GM21526 (cell line): ENCODE measurements around the gene PANK1.
A peak's percentile ranks its signal among the peaks of the same experiment; 100 is the strongest.

ENCODE experiments used
- ATAC-seq: cut with Tn5 transposase; IDR thresholded peaks from one replicate; pipeline ENCODE4 v1.9.1; 2021; ENCODE audit warnings: moderate library complexity; ENCODE audit not compliant: unreplicated experiment, low FRiP score

Gene PANK1

DNA sequence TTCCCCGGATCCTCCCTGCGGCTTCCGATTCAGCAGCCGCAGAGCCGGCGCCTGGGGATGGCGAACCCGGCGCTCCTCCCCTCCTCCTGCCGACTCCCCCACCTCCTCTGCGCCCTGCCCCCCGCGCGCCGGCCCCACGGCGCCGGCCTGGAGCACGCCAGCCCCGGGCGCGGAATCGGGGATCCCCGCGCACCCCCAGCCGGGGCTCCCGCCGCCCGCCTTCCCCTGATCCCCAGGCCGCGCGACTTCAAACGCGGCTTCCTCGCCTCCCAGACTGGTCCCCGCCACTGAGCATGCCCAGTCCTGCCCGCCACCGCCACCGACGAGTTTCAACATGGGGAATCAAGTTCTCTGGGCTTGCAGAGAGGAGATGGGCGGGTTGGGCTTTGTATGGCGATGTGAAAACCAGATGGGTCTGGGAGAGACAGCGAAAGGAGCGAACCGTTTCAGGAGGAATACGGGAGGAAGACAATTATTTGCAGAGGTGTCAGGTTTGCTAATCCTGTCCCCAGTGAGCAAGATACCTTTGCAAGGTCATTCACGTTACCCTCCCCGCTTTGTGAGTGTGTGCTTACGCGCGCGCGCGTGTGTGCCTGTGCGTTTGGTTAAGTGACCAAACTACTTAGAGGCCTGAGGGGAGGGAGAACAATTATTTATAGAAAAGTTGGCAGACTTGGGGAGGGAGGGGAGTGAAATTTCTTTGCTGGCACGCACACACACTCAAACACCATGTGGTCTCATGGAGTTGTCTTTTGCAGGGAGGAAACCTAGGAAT is at the start of gene PANK1:
PANK1 (minus strand) TSS at position 276 of the 775 bp plus-strand sequence. CDS start 351 bp downstream, outside the sequence.
- peak; percentile 34 for ATAC-seq

- no peak for ATAC-seq
Measured at GRCh38 chr10:89693176-89693575, 48.1 kb upstream of the PANK1 start.

DNA sequence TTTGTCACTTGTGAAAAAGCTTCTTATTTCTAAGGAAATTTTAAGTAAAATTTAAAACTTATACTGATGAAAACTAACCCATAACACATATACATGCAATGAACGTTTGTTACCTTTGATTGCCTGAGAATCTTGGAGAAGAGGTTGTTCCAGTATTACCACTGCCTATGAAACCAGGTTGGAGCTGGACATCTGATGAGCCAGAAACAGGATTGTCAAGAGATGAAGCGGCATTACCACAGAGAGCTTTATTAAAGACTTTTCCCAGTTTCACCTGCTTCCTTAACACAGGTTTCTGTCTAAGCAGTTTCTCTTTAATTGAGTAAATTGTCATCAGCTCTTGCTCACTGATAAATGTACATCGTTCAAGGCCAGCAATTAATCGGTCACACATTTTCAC is 47.4 kb upstream of the PANK1 start:
- no peak for ATAC-seq

DNA sequence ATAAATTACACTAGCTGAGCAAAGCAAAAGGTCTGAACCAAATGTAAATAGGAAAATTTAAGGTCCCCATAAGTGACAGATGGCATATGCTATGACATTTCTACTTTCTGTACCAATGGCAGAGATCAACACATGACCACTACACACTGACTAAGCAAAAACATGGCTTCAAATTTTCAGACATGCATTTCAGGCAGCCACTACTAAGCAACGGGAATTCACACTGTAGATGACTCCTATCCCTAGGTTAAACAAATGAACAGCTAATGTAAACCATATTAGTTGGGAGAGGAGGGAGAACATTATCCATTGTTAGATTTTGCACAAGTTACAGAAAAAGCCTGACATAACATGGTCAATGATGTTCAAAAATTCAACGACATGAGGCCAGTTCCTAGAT is 45.0 kb upstream of the PANK1 start:
- no peak for ATAC-seq

DNA sequence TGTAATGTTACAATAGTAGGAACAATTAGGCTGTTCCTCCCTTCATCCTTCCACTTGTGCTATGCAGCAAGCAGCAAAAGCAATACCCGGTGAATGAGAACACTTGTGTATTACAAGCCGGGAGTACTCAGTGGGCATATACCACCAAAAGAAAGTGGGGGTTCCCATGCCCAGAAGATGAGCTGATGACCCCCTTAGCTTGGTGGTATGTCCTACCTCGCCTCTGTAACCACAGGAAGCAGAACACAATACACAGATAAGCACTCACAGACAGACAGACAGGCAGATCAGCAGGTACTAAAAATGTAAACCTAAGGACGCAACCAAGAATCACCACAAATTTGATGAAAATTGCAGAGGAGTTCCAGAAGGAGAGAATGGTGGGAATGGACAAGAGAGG is 40.9 kb upstream of the PANK1 start:
- ATAC-seq, result no peak

DNA sequence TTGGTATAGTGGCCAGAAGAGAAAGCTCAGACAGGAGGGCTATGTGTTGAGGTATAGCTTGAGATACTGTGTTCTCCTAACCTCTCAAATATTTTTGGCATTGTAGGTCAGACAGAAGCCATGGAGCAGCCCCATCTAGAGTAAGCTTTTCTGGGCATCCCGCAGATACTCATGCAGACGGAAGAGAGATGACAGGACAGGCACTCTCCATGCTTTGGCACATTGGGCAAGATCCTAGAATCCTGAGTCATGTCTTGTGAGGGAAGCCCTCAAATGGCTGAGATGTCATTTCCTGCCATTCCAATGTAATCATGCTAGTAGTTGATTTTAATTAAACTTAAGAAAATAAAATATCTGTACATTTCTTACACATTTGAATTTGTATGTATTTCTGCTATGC is 39.6 kb upstream of the PANK1 start:
- no peak for ATAC-seq

- ATAC-seq, result no peak
Measured at GRCh38 chr10:89683883-89684282, 38.8 kb upstream of the PANK1 start.

- ATAC-seq, result no peak
Measured at GRCh38 chr10:89679986-89680385, 34.9 kb upstream of the PANK1 start.

- no peak for ATAC-seq
Measured at GRCh38 chr10:89677341-89677740, 32.3 kb upstream of the PANK1 start.

DNA sequence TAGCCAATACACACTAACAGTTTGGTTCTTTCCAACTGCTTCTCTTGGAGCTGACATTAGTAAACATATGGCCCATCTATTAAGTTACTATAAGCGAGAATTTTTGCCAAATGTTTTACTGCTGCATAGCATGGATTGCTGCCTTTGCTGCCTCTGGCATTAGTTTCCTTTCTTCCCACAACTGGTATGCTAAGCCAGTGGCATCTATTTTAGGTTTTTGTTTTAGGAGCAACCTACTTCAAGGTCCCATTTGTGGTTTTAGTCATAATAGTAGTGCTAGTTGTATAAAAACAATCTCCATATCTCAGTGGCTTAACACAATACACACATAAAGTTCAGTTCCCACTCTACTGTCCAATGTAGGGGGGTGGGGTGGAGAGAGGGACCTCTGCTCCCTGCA is 25.9 kb upstream of the PANK1 start:
- no peak for ATAC-seq

DNA sequence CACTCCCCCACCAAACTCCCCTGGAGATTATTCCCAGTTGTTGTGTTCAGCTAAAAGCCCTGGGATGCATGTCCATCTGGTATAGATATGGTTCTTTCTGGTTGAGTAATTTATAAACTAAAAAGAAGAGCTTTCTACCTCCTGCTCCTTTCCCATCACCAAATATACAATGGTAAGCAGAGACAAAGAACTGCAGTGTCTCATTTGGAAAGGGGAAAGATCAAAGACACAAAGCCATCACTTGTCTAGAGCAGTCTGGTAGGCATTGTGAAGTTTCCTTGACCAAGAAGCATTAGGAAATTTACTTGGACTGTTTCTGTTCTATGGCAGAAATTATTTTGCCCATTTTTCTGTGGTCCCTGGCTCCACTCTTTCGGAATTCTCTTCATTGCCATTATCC is 24.9 kb upstream of the PANK1 start:
- no peak for ATAC-seq

GRCh38 chr10:89668386-89669071 is 23.5 kb upstream of the PANK1 start:
- no peak for ATAC-seq

DNA sequence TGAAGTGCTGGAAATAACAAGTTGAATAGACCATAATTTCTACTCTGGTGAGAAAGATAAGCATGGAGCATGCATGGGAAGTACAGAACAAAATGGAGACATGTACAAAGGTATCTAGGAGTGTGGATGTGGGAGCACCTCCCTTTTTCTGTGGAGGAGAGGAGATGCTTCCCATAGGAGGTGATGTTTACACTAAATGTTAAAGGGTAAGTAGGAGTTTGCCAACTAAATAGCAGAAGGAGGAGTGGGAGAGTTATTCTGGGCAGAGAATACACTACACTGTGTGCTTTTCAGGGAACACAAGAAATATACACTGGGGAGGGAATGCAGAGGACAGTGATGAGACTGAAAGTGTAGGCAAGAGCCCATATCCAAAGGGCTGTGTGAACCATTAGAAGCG is 21.1 kb upstream of the PANK1 start:
- no peak for ATAC-seq

DNA sequence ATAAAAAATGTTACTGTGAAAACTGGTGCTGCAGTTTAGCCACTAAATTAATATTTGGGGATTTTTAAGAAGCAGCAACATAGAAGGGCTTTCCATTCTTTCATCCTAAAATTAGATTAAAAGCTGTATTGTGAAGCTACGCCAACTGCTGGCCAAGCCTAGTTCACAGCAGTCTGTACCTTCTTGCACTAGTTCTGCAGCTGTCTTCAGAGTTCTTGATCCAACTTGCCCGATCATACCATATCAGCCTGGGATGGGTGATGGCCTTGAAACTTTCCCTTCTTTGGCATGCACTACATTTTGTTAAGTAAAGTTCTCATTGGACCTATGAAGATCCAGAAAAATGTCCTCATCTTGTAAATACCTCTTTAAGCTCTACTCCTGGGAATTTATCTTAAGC is 20.3 kb upstream of the PANK1 start:
- ATAC-seq, result no peak

DNA sequence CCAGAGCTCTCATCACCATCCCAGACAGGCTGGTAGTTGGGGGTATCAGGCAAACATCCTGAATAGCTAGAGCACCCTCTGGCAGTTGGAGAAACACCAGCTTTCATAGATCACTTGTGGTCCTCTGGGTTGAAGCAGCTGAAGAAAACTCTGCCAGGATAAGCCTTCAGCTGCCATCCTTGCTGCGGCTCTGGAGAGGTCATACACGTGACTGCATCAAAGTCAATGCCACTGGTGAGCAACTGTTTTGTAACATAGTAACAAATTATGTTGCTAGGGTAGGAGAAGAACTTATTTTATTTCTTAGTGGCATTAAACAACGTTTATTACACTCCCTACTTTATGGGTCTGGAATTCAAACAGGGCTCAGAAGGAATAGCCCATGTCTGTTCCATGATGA is 19.2 kb upstream of the PANK1 start:
- ATAC-seq, result no peak

- ATAC-seq, result no peak
Measured at GRCh38 chr10:89663144-89663543, 18.1 kb upstream of the PANK1 start.

- ATAC-seq, result no peak
Measured at GRCh38 chr10:89662596-89662995, 17.6 kb upstream of the PANK1 start.

DNA sequence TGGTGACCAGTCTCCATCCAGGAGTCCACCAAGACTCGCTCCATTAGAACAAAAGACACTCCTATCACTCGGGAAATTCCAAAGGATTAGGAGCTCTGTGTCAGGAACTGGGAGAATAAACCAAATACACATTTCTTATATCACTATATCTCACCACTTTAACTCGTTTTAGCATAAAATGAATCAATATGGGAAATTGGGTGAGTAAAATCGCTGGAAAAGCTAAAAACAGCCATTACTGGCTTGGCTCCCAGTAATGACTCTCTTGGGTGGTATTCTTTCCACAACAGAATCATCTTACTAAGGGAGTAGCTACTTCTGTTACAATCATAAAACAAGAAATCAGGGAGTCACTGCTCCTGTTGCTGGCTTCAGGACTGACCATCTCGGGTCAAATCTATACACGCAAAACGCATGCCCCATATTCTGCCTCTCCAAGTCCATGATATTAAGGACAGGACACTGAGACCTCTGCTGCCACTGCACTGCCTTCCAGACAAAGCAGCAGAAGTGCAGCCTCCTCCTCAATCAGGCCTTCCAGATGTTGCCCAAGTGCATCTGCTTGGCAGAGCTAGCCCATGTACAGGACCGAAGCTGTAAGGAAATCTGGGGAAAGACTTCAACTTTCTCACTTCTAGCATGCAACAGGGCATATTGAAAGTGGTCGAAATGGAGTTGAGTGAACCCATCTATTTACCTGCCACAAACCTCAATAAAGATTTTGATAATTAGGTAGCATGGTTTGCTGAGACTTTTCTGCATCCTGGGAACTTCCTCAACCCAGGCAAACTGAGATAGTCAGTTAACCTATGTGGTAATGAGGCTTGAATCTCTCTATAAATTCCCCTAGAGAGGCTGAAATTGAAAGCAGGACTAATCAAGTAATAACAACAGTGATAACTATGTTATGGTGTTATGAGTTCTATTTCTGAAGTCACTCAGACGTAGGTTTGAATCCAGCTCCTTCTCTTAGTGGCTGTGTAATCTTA is 14.4 kb upstream of the PANK1 start:
- ATAC-seq, result no peak

DNA sequence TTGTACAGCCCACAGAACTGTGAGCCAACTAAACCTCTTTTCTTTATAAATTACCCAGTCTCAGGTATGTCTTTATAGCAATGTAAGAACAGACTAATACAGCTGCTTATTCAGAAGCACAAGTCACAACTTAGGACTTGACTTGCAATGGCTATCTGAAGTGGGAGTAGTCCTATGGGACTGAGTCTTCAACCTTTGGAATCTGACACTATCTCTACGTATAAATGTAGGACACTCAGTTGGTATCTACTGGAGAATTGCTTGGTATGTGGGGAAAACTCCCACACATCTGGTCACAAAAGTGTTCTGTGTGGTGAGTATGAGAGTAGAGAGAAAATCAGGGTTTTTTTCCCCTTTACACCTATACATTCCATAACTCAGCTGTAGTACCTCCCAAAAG is 12.3 kb upstream of the PANK1 start:
- no peak for ATAC-seq

GRCh38 chr10:89655722-89656121 is 10.7 kb upstream of the PANK1 start:
- ATAC-seq, result no peak

DNA sequence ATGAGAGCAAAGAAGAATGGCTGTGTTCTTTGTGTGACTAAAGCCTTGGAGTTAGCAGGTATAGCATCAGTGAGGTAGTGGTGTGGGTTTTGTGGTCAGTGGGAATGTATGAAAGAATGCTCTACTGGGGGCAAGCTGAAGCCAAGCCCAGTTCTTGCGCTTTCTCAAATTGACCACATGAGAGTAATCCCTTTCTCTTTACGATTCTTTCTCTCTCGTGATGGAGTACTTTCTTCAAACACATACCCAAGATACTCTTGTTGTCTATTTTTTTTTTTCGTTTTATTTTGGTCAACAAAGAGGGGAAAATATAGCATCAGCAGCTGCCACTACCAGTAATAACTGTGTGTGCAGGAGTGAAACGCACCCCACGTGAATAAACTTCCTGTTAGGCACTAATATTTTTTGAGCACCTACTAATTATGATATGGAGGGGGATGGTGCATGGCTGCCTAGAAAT is 8.4 kb upstream of the PANK1 start:
- no peak for ATAC-seq
